Esophagus squamous epithelium (tissue), 5 donors: ENCODE data around the gene ZSCAN12. TPM values are rescaled to one million over a fixed set of nuclear protein-coding genes. Genes with fewer than 3 reads are reported as not detected.

ENCODE experiments used
- DNase-seq: peaks from one replicate; lab custom pipeline; 2025; lab: John Stamatoyannopoulos, UW
- H3K27ac ChIP-seq, 4 donors: fragments of 200-600 bp; sonication (generic); one replicate each; pipeline ENCODE4 v1.5.1; 2016 to 2019; ENCODE audit warnings: mild to moderate bottlenecking in 1 of 4
- H3K27me3 ChIP-seq, 4 donors: fragments of 200-600 bp; sonication (generic); 1 replicate in 3 of 4; 2 replicates in 1 of 4; pipeline versions ENCODE4 v1.5.1 to v1.6.0; 2017 to 2021; ENCODE audit warnings: antibody characterized with exemption in 1 of 4
- H3K36me3 ChIP-seq, 3 donors: fragments of 200-600 bp; sonication (generic); one replicate each; pipeline ENCODE4 v1.5.1; 2016 to 2019
- H3K4me1 ChIP-seq, 3 donors: fragments of 200-600 bp; sonication (generic); one replicate each; pipeline ENCODE4 v1.5.1; 2017 to 2019
- H3K4me3 ChIP-seq, 4 donors: fragments of 200-600 bp; sonication (generic); 1 replicate in 3 of 4; 2 replicates in 1 of 4; pipeline ENCODE4 v1.5.1; 2016 to 2019; ENCODE audit warnings: mild to moderate bottlenecking in 2 of 4, moderate library complexity in 1 of 4
- H3K9me3 ChIP-seq, 3 donors: fragments of 200-600 bp; sonication (generic); one replicate each; pipeline ENCODE4 v1.5.1; 2016 to 2019
- CTCF ChIP-seq, 6 experiments: fragments of 450-650 bp in 4 of 6; fragments of 200-600 bp in 2 of 6; sonication (generic) in 2 of 6; IDR thresholded peaks; one replicate each; pipeline ENCODE4 v1.5.1; 2016 to 2019; ENCODE audit warnings: antibody characterized with exemption in 6 of 6, mild to moderate bottlenecking in 4 of 6, moderate library complexity in 4 of 6
- POLR2A ChIP-seq, 4 donors: fragments of 450-650 bp; IDR thresholded peaks; one replicate each; pipeline ENCODE4 v1.6.1; 2017; ENCODE audit warnings: antibody characterized with exemption in 4 of 4, mild to moderate bottlenecking in 4 of 4, moderate library complexity in 3 of 4
- WGBS, 2 donors: methylation state at CpG; one replicate each; pipeline ENCODE4 v1.1.5; 2018; 5-methylcytosine and 5-hydroxymethylcytosine counted together
- intact Hi-C: fragments of 100-400 bp; cut with DNase I; formaldehyde crosslinking; loops from one replicate; pipeline ENCODE4 v1.15.0; 2022
- total RNA-seq, 4 donors: library from RNA; depleted of rRNA; stranded (reverse); fragments of >200 nt; gene quantifications; one replicate each; pipeline ENCODE4 v1.1.0, GENCODE V29; 2016
- donor health status: DM: yes; HTN: yes; CAD: no.

Gene ZSCAN12
- total RNA-seq, 4 donors from 2014 or later = 1.3 to 4.0 (median 2.2) TPM

- Histone ChIP-seq H3K36me3 (peaks cover 0 to 19% (median 0%) of the 10 kb centered on the region in 3 donors), H3K4me1 (peaks cover 0 to 51% (median 19%) of the 10 kb centered on the region in 3 donors), H3K9me3 (no peaks in the 10 kb centered on the region), H3K27me3 (peaks cover 0 to 18% (median 0%) of the 10 kb centered on the region in 4 donors), H3K4me3 (peak overlapping the region; percentile 57 to 72 (median 68)), H3K27ac (peak overlapping the region; percentile 56 to 68 (median 64))
- WGBS, 2 donors = 25 to 37% methylated on average over 7 to 8 of the region's 8 CpGs
- intact Hi-C loops = no loop called here
- DNase-seq = no peak
- TF ChIP-seq CTCF (IDR thresholded peaks at IDR 0.05) = no peak
- no peak for TF ChIP-seq POLR2A (IDR thresholded peaks at IDR 0.05)
These were observed 540 bp upstream of the ZSCAN12 start for GRCh38 chr6:28400122-28400451.

- Histone ChIP-seq H3K4me3 (no peak overlapping the region), H3K27me3 (no peaks in the 10 kb centered on the region), H3K9me3 (no peaks in the 10 kb centered on the region), H3K36me3 (peaks cover 0 to 57% (median 0%) of the 10 kb centered on the region in 3 donors), H3K27ac (peak overlapping the region in 1 of 4 donors; percentile 34), H3K4me1 (peaks cover 0 to 60% (median 19%) of the 10 kb centered on the region in 3 donors)
- 98 to 99% methylated on average over 4 of the region's 4 CpGs for WGBS, 2 donors
- no peak for DNase-seq
- no peak for TF ChIP-seq CTCF (IDR thresholded peaks at IDR 0.05)
- TF ChIP-seq POLR2A (IDR thresholded peaks at IDR 0.05) = no peak
- intact Hi-C loops = no loop called here
These were observed 3.6 kb downstream of the ZSCAN12 start for GRCh38 chr6:28395918-28396317.

- DNase-seq = no peak
- intact Hi-C loops = no loop called here
- Histone ChIP-seq H3K27ac (no peak overlapping the region), H3K4me3 (no peak overlapping the region), H3K4me1 (peaks cover 0 to 48% (median 19%) of the 10 kb centered on the region in 3 donors), H3K9me3 (no peaks in the 10 kb centered on the region), H3K27me3 (no peaks in the 10 kb centered on the region), H3K36me3 (peaks cover 0 to 75% (median 0%) of the 10 kb centered on the region in 3 donors)
- WGBS, 2 donors = 75 to 93% methylated on average over 5 of the region's 5 CpGs
- TF ChIP-seq CTCF (IDR thresholded peaks at IDR 0.05) (peak in 1 of 6 experiments; percentile 29), POLR2A (IDR thresholded peaks at IDR 0.05) (no peak)
These were observed 5.5 kb downstream of the ZSCAN12 start for GRCh38 chr6:28393912-28394662.

- WGBS, 2 donors = 91 to 94% methylated on average over 7 to 8 of the region's 8 CpGs
These were observed 8.9 kb downstream of the ZSCAN12 start for GRCh38 chr6:28390688-28391087.

More at GRCh38 chr6:28390688-28391087, 8.9 kb downstream of the ZSCAN12 start:
- TF ChIP-seq POLR2A (IDR thresholded peaks at IDR 0.05) = no peak
- TF ChIP-seq CTCF (IDR thresholded peaks at IDR 0.05) = no peak
- Histone ChIP-seq H3K4me3 (no peak overlapping the region), H3K4me1 (peaks cover 0 to 15% (median 0%) of the 10 kb centered on the region in 3 donors), H3K9me3 (no peaks in the 10 kb centered on the region), H3K36me3 (peaks cover 0 to 89% (median 0%) of the 10 kb centered on the region in 3 donors), H3K27me3 (no peaks in the 10 kb centered on the region), H3K27ac (no peak overlapping the region)
- DNase-seq = no peak
- intact Hi-C loops = no loop called here
